Measurements from ENCODE around the gene GBGT1.

Gene GBGT1

GRCh38 chr9:133119846-133120500, 43.7 kb downstream of the GBGT1 start:
- FAIRE-seq (no peak), DNase-seq (ENCODE audit: insufficient read length) (no peak)
- TF ChIP-seq POLR2AphosphoS5 (IDR thresholded peaks at IDR 0.05; ENCODE audit: low read depth, low read length) (no peak), TAF1 (IDR thresholded peaks at IDR 0.05; ENCODE audit: borderline replicate concordance, low read depth, low read length) (no peak), POLR2A (IDR thresholded peaks at IDR 0.05; ENCODE audit: low read depth, low read length) (0 out of 2 replicates have a peak, but pooled peaks have one; percentile 7)

GRCh38 chr9:133119103-133119845, 44.4 kb downstream of the GBGT1 start:
- FAIRE-seq (no peak), DNase-seq (ENCODE audit: insufficient read length) (no peak)

GRCh38 chr9:133118568-133118967, 45.1 kb downstream of the GBGT1 start:
- no peak for TF ChIP-seq POLR2AphosphoS5 (IDR thresholded peaks at IDR 0.05; ENCODE audit: low read depth, low read length)
- TF ChIP-seq POLR2A (IDR thresholded peaks at IDR 0.05; ENCODE audit: low read depth, low read length) = no peak
- TF ChIP-seq TAF1 (IDR thresholded peaks at IDR 0.05; ENCODE audit: borderline replicate concordance, low read depth, low read length) = no peak
- FAIRE-seq = no peak

More at GRCh38 chr9:133119103-133119845, 44.4 kb downstream of the GBGT1 start:
- TF ChIP-seq POLR2A (IDR thresholded peaks at IDR 0.05; ENCODE audit: low read depth, low read length) (no peak), TAF1 (IDR thresholded peaks at IDR 0.05; ENCODE audit: borderline replicate concordance, low read depth, low read length) (no peak), POLR2AphosphoS5 (IDR thresholded peaks at IDR 0.05; ENCODE audit: low read depth, low read length) (no peak)

GRCh38 chr9:133118179-133118520, 45.6 kb downstream of the GBGT1 start:
- FAIRE-seq = no peak
- no peak for TF ChIP-seq POLR2A (IDR thresholded peaks at IDR 0.05; ENCODE audit: low read depth, low read length)
- no peak for TF ChIP-seq POLR2AphosphoS5 (IDR thresholded peaks at IDR 0.05; ENCODE audit: low read depth, low read length)
- TF ChIP-seq TAF1 (IDR thresholded peaks at IDR 0.05; ENCODE audit: borderline replicate concordance, low read depth, low read length) = no peak
- DNase-seq (ENCODE audit: insufficient read length) = no peak

More at GRCh38 chr9:133118568-133118967, 45.1 kb downstream of the GBGT1 start:
- DNase-seq (ENCODE audit: insufficient read length) = no peak

- TF ChIP-seq POLR2A (IDR thresholded peaks at IDR 0.05; ENCODE audit: low read depth, low read length) (no peak), POLR2AphosphoS5 (IDR thresholded peaks at IDR 0.05; ENCODE audit: low read depth, low read length) (no peak), TAF1 (IDR thresholded peaks at IDR 0.05; ENCODE audit: borderline replicate concordance, low read depth, low read length) (no peak)
- FAIRE-seq = no peak
- DNase-seq (ENCODE audit: insufficient read length) = no peak
These were observed 46.2 kb downstream of the GBGT1 start for GRCh38 chr9:133117271-133118178.

GRCh38 chr9:133116346-133117231, 47.1 kb downstream of the GBGT1 start:
- FAIRE-seq = no peak
- DNase-seq (ENCODE audit: insufficient read length) = no peak
- TF ChIP-seq POLR2A (IDR thresholded peaks at IDR 0.05; ENCODE audit: low read depth, low read length) = no peak
- TF ChIP-seq POLR2AphosphoS5 (IDR thresholded peaks at IDR 0.05; ENCODE audit: low read depth, low read length) = no peak
- TF ChIP-seq TAF1 (IDR thresholded peaks at IDR 0.05; ENCODE audit: borderline replicate concordance, low read depth, low read length) = no peak

GRCh38 chr9:133115604-133116345, 47.9 kb downstream of the GBGT1 start:
- DNase-seq (ENCODE audit: insufficient read length) (peak; percentile 92), FAIRE-seq (peak; percentile 96)
- peak; percentile 75; the same call in 1 of the 2 replicates for TF ChIP-seq POLR2A (IDR thresholded peaks at IDR 0.05; ENCODE audit: low read depth, low read length)
- no peak for TF ChIP-seq TAF1 (IDR thresholded peaks at IDR 0.05; ENCODE audit: borderline replicate concordance, low read depth, low read length)
- peak; percentile 79 for TF ChIP-seq POLR2AphosphoS5 (IDR thresholded peaks at IDR 0.05; ENCODE audit: low read depth, low read length)

GRCh38 chr9:133114886-133115603, 48.7 kb downstream of the GBGT1 start:
- TF ChIP-seq POLR2A (IDR thresholded peaks at IDR 0.05; ENCODE audit: low read depth, low read length) (no peak), POLR2AphosphoS5 (IDR thresholded peaks at IDR 0.05; ENCODE audit: low read depth, low read length) (no peak), TAF1 (IDR thresholded peaks at IDR 0.05; ENCODE audit: borderline replicate concordance, low read depth, low read length) (no peak)
- FAIRE-seq = peak; percentile 73
- no peak for DNase-seq (ENCODE audit: insufficient read length)
